Vagina (tissue), 2 donors: ENCODE data around the gene EXOC1L. TPM values are rescaled to one million over a fixed set of nuclear protein-coding genes. Genes with fewer than 3 reads are reported as not detected.

Source experiments
- DNase-seq, 2 donors: peaks; one replicate each; pipeline ENCODE4 v3.0.0-alpha.2; 2017; ENCODE audit errors: extremely low spot score in 2 of 2
- H3K27ac ChIP-seq: fragments of 200-600 bp; sonication (generic); one replicate; pipeline ENCODE4 v1.5.1; 2019
- H3K27me3 ChIP-seq: fragments of 200-600 bp; sonication (generic); one replicate; pipeline ENCODE4 v1.5.1; 2019
- H3K36me3 ChIP-seq, 2 donors: fragments of 200-600 bp; sonication (generic); one replicate each; pipeline ENCODE4 v1.5.1; 2017 to 2019
- H3K4me1 ChIP-seq: fragments of 200-600 bp; sonication (generic); one replicate; pipeline ENCODE4 v1.5.1; 2019
- H3K4me3 ChIP-seq, 2 donors: fragments of 200-600 bp; sonication (generic); 1 replicate in 1 of 2; 2 replicates in 1 of 2; pipeline ENCODE4 v1.5.1; 2016 to 2019
- H3K9me3 ChIP-seq: fragments of 200-600 bp; sonication (generic); one replicate; pipeline ENCODE4 v1.5.1; 2019
- POLR2A ChIP-seq, 2 donors: fragments of 450-650 bp; IDR thresholded peaks; one replicate each; pipeline ENCODE4 v1.6.1; 2017; ENCODE audit warnings: antibody characterized with exemption in 2 of 2, mild to moderate bottlenecking in 2 of 2, moderate library complexity in 2 of 2
- POLR2AphosphoS5 ChIP-seq, 2 donors: sonication (generic); formaldehyde crosslinking; IDR thresholded peaks; one replicate each; pipeline ENCODE4 v1.9.0; 2017; ENCODE audit warnings: antibody characterized with exemption in 2 of 2, mild to moderate bottlenecking in 2 of 2, low read depth in 1 of 2; ENCODE audit not compliant: insufficient read depth in 1 of 2
- intact Hi-C: fragments of 100-400 bp; cut with DNase I; formaldehyde crosslinking; loops from one replicate; pipeline ENCODE4 v1.15.1; 2023
- total RNA-seq: library from RNA; depleted of rRNA; stranded (reverse); fragments of >200 nt; gene quantifications from one replicate; pipeline ENCODE4 v1.2.3, GENCODE V29; 2016
- TF ChIP-seq, protein P1 (sequence below), 3 experiments: fragments of 450-650 bp in 2 of 3; fragments of 200-600 bp in 1 of 3; sonication (generic) in 1 of 3; IDR thresholded peaks; one replicate each; pipeline ENCODE4 v1.5.1; 2017 to 2019; ENCODE audit warnings: antibody characterized with exemption in 3 of 3, mild to moderate bottlenecking in 2 of 3, moderate library complexity in 2 of 3

Gene EXOC1L
- total RNA-seq, 1 donor from 2014 or later = not detected

DNA sequence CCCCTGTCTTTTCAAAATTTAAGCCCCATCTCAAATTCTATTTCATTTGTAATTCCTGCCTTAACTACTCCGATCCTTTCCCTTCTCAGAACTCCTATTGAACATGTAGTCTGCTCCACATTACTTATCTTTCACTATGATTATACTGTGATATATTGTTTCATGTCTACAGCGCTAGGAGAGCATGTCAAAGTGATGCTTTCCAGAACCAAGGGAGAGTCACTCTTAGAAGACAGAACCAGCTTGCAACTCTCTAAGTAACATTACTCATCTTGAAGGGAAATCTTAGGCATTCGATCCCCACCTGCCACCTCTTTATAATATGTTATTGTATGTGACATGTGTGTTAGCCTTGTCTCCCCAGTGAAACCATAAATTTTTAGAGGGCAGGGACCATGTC is 10.5 kb downstream of the EXOC1L start:
- no peaks in the 10 kb centered on the region for H3K9me3 ChIP-seq
- H3K27me3 ChIP-seq = no peaks in the 10 kb centered on the region
- intact Hi-C loops = no loop called here
- H3K36me3 ChIP-seq = no peaks in the 10 kb centered on the region
- no peak overlapping the region for H3K27ac ChIP-seq
- H3K4me1 ChIP-seq = no peaks in the 10 kb centered on the region
- no peak for DNase-seq
- no peak overlapping the region for H3K4me3 ChIP-seq
- TF ChIP-seq POLR2A (IDR thresholded peaks at IDR 0.05) = no peak
- TF ChIP-seq POLR2AphosphoS5 (IDR thresholded peaks at IDR 0.05; ENCODE audit: insufficient read depth in 1 of 2, low read depth in 1 of 2) = no peak
- TF ChIP-seq, protein P1, sequence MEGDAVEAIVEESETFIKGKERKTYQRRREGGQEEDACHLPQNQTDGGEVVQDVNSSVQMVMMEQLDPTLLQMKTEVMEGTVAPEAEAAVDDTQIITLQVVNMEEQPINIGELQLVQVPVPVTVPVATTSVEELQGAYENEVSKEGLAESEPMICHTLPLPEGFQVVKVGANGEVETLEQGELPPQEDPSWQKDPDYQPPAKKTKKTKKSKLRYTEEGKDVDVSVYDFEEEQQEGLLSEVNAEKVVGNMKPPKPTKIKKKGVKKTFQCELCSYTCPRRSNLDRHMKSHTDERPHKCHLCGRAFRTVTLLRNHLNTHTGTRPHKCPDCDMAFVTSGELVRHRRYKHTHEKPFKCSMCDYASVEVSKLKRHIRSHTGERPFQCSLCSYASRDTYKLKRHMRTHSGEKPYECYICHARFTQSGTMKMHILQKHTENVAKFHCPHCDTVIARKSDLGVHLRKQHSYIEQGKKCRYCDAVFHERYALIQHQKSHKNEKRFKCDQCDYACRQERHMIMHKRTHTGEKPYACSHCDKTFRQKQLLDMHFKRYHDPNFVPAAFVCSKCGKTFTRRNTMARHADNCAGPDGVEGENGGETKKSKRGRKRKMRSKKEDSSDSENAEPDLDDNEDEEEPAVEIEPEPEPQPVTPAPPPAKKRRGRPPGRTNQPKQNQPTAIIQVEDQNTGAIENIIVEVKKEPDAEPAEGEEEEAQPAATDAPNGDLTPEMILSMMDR (IDR thresholded peaks at IDR 0.05) = no peak

DNA sequence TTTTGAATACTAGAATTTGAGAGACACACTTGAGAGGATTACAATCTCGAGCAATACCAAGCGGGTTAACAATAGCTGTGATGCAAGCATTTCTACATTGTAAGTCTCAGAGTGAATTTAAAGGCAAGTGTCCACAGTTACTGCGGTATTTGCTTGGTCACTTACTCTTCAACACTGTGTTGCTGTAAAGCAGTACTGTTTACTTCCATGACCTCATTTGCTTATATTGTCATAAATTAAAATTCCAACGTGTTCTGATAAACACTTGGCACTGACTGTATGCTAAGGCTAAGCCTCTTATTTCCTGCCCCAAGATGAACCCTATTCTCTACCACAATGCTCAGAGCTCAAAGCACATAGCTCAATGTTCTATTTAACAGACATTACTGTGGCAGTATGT is 11.1 kb downstream of the EXOC1L start:
- Histone ChIP-seq H3K4me3 (no peak overlapping the region), H3K27me3 (no peaks in the 10 kb centered on the region), H3K9me3 (no peaks in the 10 kb centered on the region), H3K4me1 (no peaks in the 10 kb centered on the region), H3K27ac (no peak overlapping the region), H3K36me3 (no peaks in the 10 kb centered on the region)
- no peak for DNase-seq
- intact Hi-C loops = no loop called here
- TF ChIP-seq POLR2A (IDR thresholded peaks at IDR 0.05) = no peak
- TF ChIP-seq, protein P1 (IDR thresholded peaks at IDR 0.05) = no peak
- TF ChIP-seq POLR2AphosphoS5 (IDR thresholded peaks at IDR 0.05; ENCODE audit: insufficient read depth in 1 of 2, low read depth in 1 of 2) = no peak

DNA sequence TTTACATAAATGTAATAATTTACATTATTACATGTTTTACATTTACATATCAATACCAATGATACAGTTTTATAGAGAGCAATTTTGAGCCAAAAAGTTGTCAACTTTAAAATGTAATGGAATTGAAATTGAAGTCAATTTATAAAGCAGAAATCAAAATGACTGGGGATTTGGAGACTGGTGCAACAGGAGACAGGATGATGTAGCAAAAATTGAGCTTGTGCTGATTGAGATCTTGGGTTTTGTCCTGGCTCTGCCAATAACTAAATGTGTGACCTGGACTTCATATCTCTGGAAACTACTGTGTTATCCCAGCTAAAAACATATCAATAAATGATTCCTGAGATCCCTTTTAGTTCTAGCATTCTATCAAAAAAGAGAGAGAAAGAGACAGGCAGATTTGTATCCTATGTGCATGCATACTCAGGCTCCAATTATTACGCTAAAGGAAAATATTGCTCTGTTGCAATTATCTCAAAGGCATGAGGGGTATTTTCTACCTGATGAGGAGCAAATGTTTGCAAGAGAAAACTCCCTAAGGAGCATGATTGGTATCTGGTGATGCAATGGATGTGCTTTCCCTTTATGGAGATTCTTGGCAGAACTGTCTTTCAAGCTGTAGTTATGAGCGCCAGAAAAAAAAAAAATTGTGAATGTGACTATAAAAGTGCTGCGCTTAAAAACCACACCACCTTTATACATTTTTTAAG is 14.7 kb downstream of the EXOC1L start:
- intact Hi-C loops = no loop called here
- Histone ChIP-seq H3K4me1 (no peaks in the 10 kb centered on the region), H3K27ac (no peak overlapping the region), H3K36me3 (no peaks in the 10 kb centered on the region), H3K4me3 (no peak overlapping the region), H3K9me3 (no peaks in the 10 kb centered on the region), H3K27me3 (no peaks in the 10 kb centered on the region)
- TF ChIP-seq, protein P1 (IDR thresholded peaks at IDR 0.05) = no peak
- TF ChIP-seq POLR2A (IDR thresholded peaks at IDR 0.05) (no peak), POLR2AphosphoS5 (IDR thresholded peaks at IDR 0.05; ENCODE audit: insufficient read depth in 1 of 2, low read depth in 1 of 2) (no peak)
- DNase-seq = no peak

DNA sequence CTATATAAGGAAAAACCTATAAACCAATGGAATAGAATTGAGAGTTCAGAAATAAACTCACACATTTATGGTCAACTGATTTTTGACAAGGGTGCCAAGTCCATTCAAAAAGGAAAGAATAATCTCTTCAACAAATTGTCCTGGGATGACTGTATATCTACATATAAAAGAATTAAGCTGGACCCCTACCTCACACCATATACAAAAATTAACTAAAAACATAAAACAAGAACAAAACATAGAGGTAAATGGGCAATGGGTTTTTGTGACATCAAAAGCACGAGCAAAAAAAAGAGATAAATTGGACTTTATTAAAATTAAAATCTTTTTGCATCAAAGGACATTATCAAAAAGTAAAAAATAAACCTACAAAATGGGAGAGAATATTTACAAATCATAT is 18.3 kb downstream of the EXOC1L start:
- intact Hi-C loops = no loop called here

DNA sequence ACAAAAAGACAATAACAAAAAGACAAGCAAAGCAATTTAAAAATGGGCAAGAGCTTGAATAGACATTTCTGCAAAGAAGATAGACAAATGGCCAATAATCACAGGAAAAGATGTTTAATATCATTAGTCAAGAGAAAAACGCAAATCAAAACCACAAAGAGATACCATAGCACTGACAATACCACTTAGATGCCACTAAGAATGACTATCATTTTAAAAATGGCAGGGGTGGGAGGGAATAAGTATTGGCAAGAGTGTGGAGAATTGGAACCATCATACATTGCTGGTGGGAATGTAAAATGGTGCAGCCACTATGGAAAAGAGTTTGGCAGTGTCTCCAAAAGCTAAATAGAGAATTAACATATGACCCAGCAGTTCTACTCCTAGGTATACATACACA is 18.8 kb downstream of the EXOC1L start:
- TF ChIP-seq, protein P1 (IDR thresholded peaks at IDR 0.05) = no peak
- no peak for TF ChIP-seq POLR2A (IDR thresholded peaks at IDR 0.05)
- no peak for TF ChIP-seq POLR2AphosphoS5 (IDR thresholded peaks at IDR 0.05; ENCODE audit: insufficient read depth in 1 of 2, low read depth in 1 of 2)
- intact Hi-C loops = no loop called here
- Histone ChIP-seq H3K27me3 (no peaks in the 10 kb centered on the region), H3K36me3 (no peaks in the 10 kb centered on the region), H3K4me1 (no peaks in the 10 kb centered on the region), H3K9me3 (no peaks in the 10 kb centered on the region), H3K27ac (no peak overlapping the region), H3K4me3 (no peak overlapping the region)
- no peak for DNase-seq

More for the DNA sequence above, 18.3 kb downstream of the EXOC1L start:
- H3K27me3 ChIP-seq = no peaks in the 10 kb centered on the region
- no peaks in the 10 kb centered on the region for H3K36me3 ChIP-seq
- no peak for DNase-seq
- no peaks in the 10 kb centered on the region for H3K9me3 ChIP-seq
- H3K4me3 ChIP-seq = no peak overlapping the region
- H3K4me1 ChIP-seq = no peaks in the 10 kb centered on the region
- TF ChIP-seq, protein P1 (IDR thresholded peaks at IDR 0.05) = no peak
- no peak for TF ChIP-seq POLR2A (IDR thresholded peaks at IDR 0.05)
- TF ChIP-seq POLR2AphosphoS5 (IDR thresholded peaks at IDR 0.05; ENCODE audit: insufficient read depth in 1 of 2, low read depth in 1 of 2) = no peak
- H3K27ac ChIP-seq = no peak overlapping the region
